Pancreas (tissue), 10 donors: ENCODE results near the gene TOR1B. TPM values are rescaled to one million over a fixed set of nuclear protein-coding genes. Genes with fewer than 3 reads are reported as not detected.

Experiments used
- ATAC-seq, 4 donors: fragments of 200-7000 bp; cut with Tn5 transposase; one replicate each; pipeline versions ENCODE4 v1.8.0 to v1.9.1; 2020; ENCODE audit warnings: mild to moderate bottlenecking in 4 of 4, moderate library complexity in 4 of 4
- DNase-seq, 6 donors: peaks; one replicate each; pipeline ENCODE4 v3.0.0-alpha.2; 2020
- FAIRE-seq: peaks from 2 replicates; lab custom pipeline; 2012; peaks lifted over from hg19 to GRCh38; lab: Jason Lieb, UNC
- H3K27ac ChIP-seq, 4 donors: fragments of 200-600 bp; sonication (generic); 1 replicate in 3 of 4; 2 replicates in 1 of 4; pipeline versions ENCODE4 v1.5.0 to v1.8.0; 2020
- H3K27me3 ChIP-seq, 4 donors: fragments of 200-600 bp; one replicate each; pipeline ENCODE4 v1.8.0; 2021
- H3K36me3 ChIP-seq, 3 donors: fragments of 200-600 bp; sonication (generic) in 1 of 3; one replicate each; pipeline versions ENCODE4 v1.5.0 to v1.8.0; 2020 to 2021
- H3K4me1 ChIP-seq, 3 donors: fragments of 200-600 bp; one replicate each; pipeline ENCODE4 v1.8.0; 2021
- H3K4me3 ChIP-seq, 4 donors: fragments of 200-600 bp; sonication (generic) in 2 of 4; one replicate each; pipeline versions ENCODE4 v1.5.0 to v1.8.0; 2020 to 2021
- H3K9me3 ChIP-seq, 4 donors: fragments of 200-600 bp; one replicate each; pipeline ENCODE4 v1.8.0; 2021
- WGBS, 2 donors: extraction: QIAGEN DNeasy Blood & Tissue Kit; methylation state at CpG; one replicate each; pipeline ENCODE4 v1.1.7; 2013; 5-methylcytosine and 5-hydroxymethylcytosine counted together
- intact Hi-C, 3 donors: fragments of 100-400 bp; cut with DNase I; formaldehyde crosslinking; loops; one replicate each; pipeline versions ENCODE4 v1.11.1 to v1.14.2; 2022
- polyA plus RNA-seq, 2 donors: library from polyadenylated mRNA; stranded (reverse); fragments of 200-250 nt; gene quantifications; one replicate each; pipeline ENCODE4 v1.2.3, GENCODE V29; 2013
- total RNA-seq, 6 donors: library from RNA; stranded (reverse); fragmentation: NEBNext Ultra II Directional in 4 of 6; extraction: Animal tissue kit (Norgen Biotek cat#: 25700) in 4 of 6; gene quantifications; one replicate each; pipeline versions ENCODE4 v1.2.1 to v1.2.4, GENCODE V29; 2021 to 2023
- TF ChIP-seq, protein P1 (sequence below), 4 donors: fragments of 200-600 bp; sonication (generic) in 3 of 4; IDR thresholded peaks; one replicate each; pipeline versions ENCODE4 v1.5.0 to v1.8.0; 2021; ENCODE audit warnings: antibody characterized with exemption in 4 of 4
- donor health status: healthy with polysubstance abuse.
- donor health status: DM: no; HTN: no; CAD: no; lungs with moderate emphysema.
- donor health status: DM: no; HTN: no; CAD: no.
- donor health status: control.
- donor health status: control.
- donor health status: Bipolar disorder and iron deficiency.
- donor health status: DM: yes; HTN: yes; CAD: no.
- donor health status: DM: no; HTN: no; CAD: no.
- donor health status: DM: no; HTN: no; CAD: no.
- donor health status: DM: yes; HTN: yes; CAD: no.

TOR1B gene
- total and polyA plus RNA-seq, 8 donors, result 6.1 to 17.3 (median 11.2) TPM

DNA sequence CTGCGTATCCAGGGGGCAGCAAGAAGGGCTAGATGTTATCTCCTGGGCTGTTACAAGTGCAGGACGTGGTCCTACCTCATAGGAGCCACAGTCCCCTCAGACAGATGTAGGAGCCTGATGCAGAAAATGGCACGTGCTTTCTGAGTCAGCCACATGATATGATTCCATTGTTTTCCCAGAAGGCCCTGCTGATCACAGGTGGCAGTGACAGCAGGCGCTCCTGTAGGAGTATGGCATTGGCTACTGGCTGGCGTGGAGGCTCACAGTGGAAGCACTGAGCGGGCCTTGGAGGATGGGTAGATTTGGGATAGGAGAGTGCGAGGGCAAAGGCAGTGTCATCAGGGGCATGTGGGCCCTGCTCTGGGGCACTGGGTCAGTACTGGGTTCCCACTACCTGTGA lies 54.2 kb downstream of the TOR1B start:
- peaks cover 0 to 33% (median 5%) of the 10 kb centered on the region in 3 donors for H3K36me3 ChIP-seq
- DNase-seq, result no peak

DNA sequence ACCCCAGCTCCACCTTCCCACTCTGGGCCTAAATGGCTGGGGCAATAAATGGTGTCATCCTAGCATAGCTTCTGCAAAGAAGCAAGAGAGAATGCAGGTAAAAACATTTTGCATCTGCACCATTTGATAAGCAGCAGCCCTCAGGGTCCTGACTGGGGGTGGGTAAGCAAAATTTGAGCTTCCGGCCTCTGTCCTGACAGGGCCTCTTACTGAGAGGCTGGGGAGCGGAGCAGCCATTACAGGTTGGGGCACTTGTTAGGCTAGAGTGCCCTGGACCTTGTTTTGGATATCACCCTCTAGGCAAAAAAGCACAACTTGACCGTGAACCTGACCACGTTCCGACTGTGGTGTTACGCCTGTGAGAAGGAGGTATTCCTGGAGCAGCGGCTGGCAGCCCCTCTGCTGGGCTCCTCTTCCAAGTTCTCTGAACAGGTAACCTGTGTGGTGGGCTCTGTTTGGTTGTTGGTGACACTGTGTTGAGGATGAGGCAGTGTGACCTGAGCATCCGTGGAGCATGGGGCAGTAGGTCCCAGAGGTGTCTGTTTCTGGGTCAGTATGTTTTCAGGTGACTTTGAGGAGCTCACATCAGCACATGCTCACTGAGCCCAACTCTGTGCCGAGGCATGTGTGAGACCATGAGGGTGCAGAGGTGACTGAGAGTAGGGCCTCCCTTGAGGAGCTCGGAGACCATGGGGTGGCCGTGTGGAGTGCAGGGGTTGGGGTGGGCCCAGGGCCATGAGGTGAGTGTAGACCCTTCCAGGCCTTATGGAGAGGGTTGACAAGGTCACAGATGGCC lies 55.4 kb downstream of the TOR1B start:
- intact Hi-C loops, result no loop called here
- H3K4me1 ChIP-seq, result no peaks in the 10 kb centered on the region
- H3K4me3 ChIP-seq, result no peak overlapping the region
- H3K27ac ChIP-seq, result no peak overlapping the region
- H3K9me3 ChIP-seq, result no peaks in the 10 kb centered on the region
- TF ChIP-seq, protein P1, sequence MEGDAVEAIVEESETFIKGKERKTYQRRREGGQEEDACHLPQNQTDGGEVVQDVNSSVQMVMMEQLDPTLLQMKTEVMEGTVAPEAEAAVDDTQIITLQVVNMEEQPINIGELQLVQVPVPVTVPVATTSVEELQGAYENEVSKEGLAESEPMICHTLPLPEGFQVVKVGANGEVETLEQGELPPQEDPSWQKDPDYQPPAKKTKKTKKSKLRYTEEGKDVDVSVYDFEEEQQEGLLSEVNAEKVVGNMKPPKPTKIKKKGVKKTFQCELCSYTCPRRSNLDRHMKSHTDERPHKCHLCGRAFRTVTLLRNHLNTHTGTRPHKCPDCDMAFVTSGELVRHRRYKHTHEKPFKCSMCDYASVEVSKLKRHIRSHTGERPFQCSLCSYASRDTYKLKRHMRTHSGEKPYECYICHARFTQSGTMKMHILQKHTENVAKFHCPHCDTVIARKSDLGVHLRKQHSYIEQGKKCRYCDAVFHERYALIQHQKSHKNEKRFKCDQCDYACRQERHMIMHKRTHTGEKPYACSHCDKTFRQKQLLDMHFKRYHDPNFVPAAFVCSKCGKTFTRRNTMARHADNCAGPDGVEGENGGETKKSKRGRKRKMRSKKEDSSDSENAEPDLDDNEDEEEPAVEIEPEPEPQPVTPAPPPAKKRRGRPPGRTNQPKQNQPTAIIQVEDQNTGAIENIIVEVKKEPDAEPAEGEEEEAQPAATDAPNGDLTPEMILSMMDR (IDR thresholded peaks at IDR 0.05), result no peak
- DNase-seq, result no peak
- FAIRE-seq, result no peak
- WGBS, 2 donors, result 85% methylated on average over 11 of the region's 11 CpGs
- ATAC-seq, result no peak
- H3K27me3 ChIP-seq, result no peaks in the 10 kb centered on the region
- H3K36me3 ChIP-seq, result peaks cover 0 to 23% (median 0%) of the 10 kb centered on the region in 3 donors

More for the DNA sequence above, 54.2 kb downstream of the TOR1B start:
- no peak overlapping the region for H3K4me3 ChIP-seq
- TF ChIP-seq, protein P1 (IDR thresholded peaks at IDR 0.05), result no peak
- 86 to 89% methylated on average over 7 of the region's 7 CpGs for WGBS, 2 donors
- H3K9me3 ChIP-seq, result no peaks in the 10 kb centered on the region
- no peak overlapping the region for H3K27ac ChIP-seq
- H3K4me1 ChIP-seq, result no peaks in the 10 kb centered on the region
- H3K27me3 ChIP-seq, result no peaks in the 10 kb centered on the region
- ATAC-seq, result no peak
- FAIRE-seq, result no peak
- intact Hi-C loops, result no loop called here

Other genes starting within 250 kb of the TOR1B start
- not detected for gene C9orf50, start 182.1 kb upstream of the TOR1B start, total RNA-seq
- not detected for gene C9orf50, start 182.1 kb upstream of the TOR1B start, polyA plus RNA-seq
- gene NTMT1, start 177.0 kb upstream of the TOR1B start, total RNA-seq, result 10 to 100 TPM; 11.3 to 19.4 (median 15.4) TPM
- 10 to 100 TPM; 19.5 to 29.0 TPM for gene NTMT1, start 177.0 kb upstream of the TOR1B start, polyA plus RNA-seq
- gene ASB6, start 161.0 kb upstream of the TOR1B start, total RNA-seq, result 10 to 100 TPM in 1 of 6 donors, 1 to 10 TPM in 5; 6.3 to 13.1 (median 8.3) TPM
- 10 to 100 TPM; 21.2 to 23.7 TPM for gene ASB6, start 161.0 kb upstream of the TOR1B start, polyA plus RNA-seq
- 1 to 10 TPM in 1 of 6 donors, under 1 TPM in 4, not detected in 1; 0.16 to 2.0 (median 0.38) TPM for gene PRRX2, start 137.5 kb upstream of the TOR1B start, total RNA-seq
- 1 to 10 TPM; 1.2 to 1.9 TPM for gene PRRX2, start 137.5 kb upstream of the TOR1B start, polyA plus RNA-seq
- 1 to 10 TPM in 3 of 6 donors, under 1 TPM in 3; 0.16 to 2.5 (median 0.77) TPM for gene PTGES, start 50.1 kb upstream of the TOR1B start, total RNA-seq
- 1 to 10 TPM in 1 of 2 donors, under 1 TPM in 1; 0.75 to 1.8 TPM for gene PTGES, start 50.1 kb upstream of the TOR1B start, polyA plus RNA-seq
- 10 to 100 TPM in 5 of 6 donors, 1 to 10 TPM in 1; 8.9 to 17.5 (median 12.2) TPM for gene TOR1A, start 21.0 kb downstream of the TOR1B start, total RNA-seq
- gene TOR1A, start 21.0 kb downstream of the TOR1B start, polyA plus RNA-seq, result 10 to 100 TPM; 10.0 to 15.3 TPM
- gene C9orf78, start 32.1 kb downstream of the TOR1B start, total RNA-seq, result 10 to 100 TPM; 16.3 to 22.4 (median 17.2) TPM
- gene C9orf78, start 32.1 kb downstream of the TOR1B start, polyA plus RNA-seq, result 10 to 100 TPM; 24.2 to 38.6 TPM
- 10 to 100 TPM in 5 of 6 donors, 1 to 10 TPM in 1; 9.7 to 20.2 (median 13.1) TPM for gene USP20, start 32.3 kb downstream of the TOR1B start, total RNA-seq
- 10 to 100 TPM; 38.8 to 54.8 TPM for gene USP20, start 32.3 kb downstream of the TOR1B start, polyA plus RNA-seq
- gene FNBP1, start 240.0 kb downstream of the TOR1B start, total RNA-seq, result 10 to 100 TPM in 2 of 6 donors, 1 to 10 TPM in 4; 6.5 to 18.5 (median 7.8) TPM
- 1 to 10 TPM; 5.3 to 7.0 TPM for gene FNBP1, start 240.0 kb downstream of the TOR1B start, polyA plus RNA-seq